IPS DF 6.9 (cell line): ENCODE measurements around the gene ARHGAP22.

Source experiments
- DNase-seq: peaks from one replicate; pipeline ENCODE4 v3.0.0-alpha.2; 2013; ENCODE audit warnings: low read depth, low spot score
- H3K27ac ChIP-seq: one replicate; pipeline ENCODE4 v1.5.1; 2013; ENCODE audit warnings: low read length, control low read depth
- H3K27me3 ChIP-seq: 2 replicates; pipeline ENCODE4 v1.6.1; 2013; ENCODE audit warnings: mild to moderate bottlenecking, low read length; ENCODE audit not compliant: control insufficient read depth, insufficient read depth
- H3K36me3 ChIP-seq: 2 replicates; pipeline ENCODE4 v1.6.1; 2013; ENCODE audit warnings: low read length; ENCODE audit not compliant: control insufficient read depth, insufficient read depth
- H3K4me1 ChIP-seq: 2 replicates; pipeline ENCODE4 v1.6.1; 2013; ENCODE audit warnings: low read length; ENCODE audit not compliant: control insufficient read depth, insufficient read depth
- H3K4me3 ChIP-seq: 2 replicates; pipeline ENCODE4 v1.5.1; 2013; ENCODE audit warnings: mild to moderate bottlenecking, low read length
- H3K9me3 ChIP-seq: 2 replicates; pipeline ENCODE4 v1.6.1; 2013; ENCODE audit warnings: low read length, inconsistent platforms; ENCODE audit not compliant: control insufficient read depth, insufficient read depth
- WGBS: extraction: QIAGEN DNeasy Blood & Tissue Kit; methylation state at CpG from one replicate; pipeline ENCODE4 v1.1.7; 2013; ENCODE audit warnings: mixed read lengths, missing lambda C conversion rate; ENCODE audit not compliant: insufficient read length, insufficient coverage; 5-methylcytosine and 5-hydroxymethylcytosine counted together

Gene ARHGAP22

GRCh38 chr10:48587101-48587500 is 17.8 kb downstream of the ARHGAP22 start:
- H3K36me3 ChIP-seq = no peaks in the 10 kb centered on the region
- no CpG with 5 or more reads among the region's 2 CpGs for WGBS
- no peak for DNase-seq

DNA sequence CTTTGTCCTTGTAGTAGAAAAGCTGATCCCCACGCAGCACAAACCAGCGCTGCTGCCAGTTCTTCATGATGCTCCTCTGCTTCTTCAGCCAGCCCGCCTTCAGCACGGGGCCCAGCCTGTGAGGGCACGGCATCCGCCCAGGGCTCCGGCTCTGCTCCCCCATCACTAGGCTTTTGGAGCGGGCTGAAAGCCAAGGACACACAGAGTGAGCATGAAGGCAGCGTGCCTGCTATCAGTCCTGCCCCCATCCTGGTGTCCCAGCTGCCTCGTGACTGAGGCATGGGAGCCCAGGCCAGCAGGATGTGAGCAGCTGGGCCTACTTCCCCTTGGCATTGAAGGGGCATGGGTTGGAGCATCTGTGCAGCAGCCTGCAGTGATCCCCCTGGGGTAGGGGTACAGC is 21.9 kb downstream of the ARHGAP22 start:
- no CpG with 5 or more reads among the region's 10 CpGs for WGBS
- no peaks in the 10 kb centered on the region for H3K4me1 ChIP-seq
- no peak overlapping the region for H3K4me3 ChIP-seq
- H3K27me3 ChIP-seq = no peaks in the 10 kb centered on the region
- no peak overlapping the region for H3K27ac ChIP-seq
- DNase-seq = no peak
- peaks cover 2% of the 10 kb centered on the region for H3K9me3 ChIP-seq
- no peaks in the 10 kb centered on the region for H3K36me3 ChIP-seq

More at GRCh38 chr10:48587101-48587500, 17.8 kb downstream of the ARHGAP22 start:
- no peak overlapping the region for H3K27ac ChIP-seq
- H3K4me1 ChIP-seq = no peaks in the 10 kb centered on the region
- H3K27me3 ChIP-seq = no peaks in the 10 kb centered on the region
- peaks cover 2% of the 10 kb centered on the region for H3K9me3 ChIP-seq
- no peak overlapping the region for H3K4me3 ChIP-seq

GRCh38 chr10:48580236-48580635 is 24.6 kb downstream of the ARHGAP22 start:
- no peak for DNase-seq
- H3K36me3 ChIP-seq = no peaks in the 10 kb centered on the region
- WGBS = no CpG with 5 or more reads among the region's 5 CpGs
- no peaks in the 10 kb centered on the region; the same call in 1 of the 2 replicates for H3K4me1 ChIP-seq
- no peaks in the 10 kb centered on the region for H3K27me3 ChIP-seq
- no peak overlapping the region for H3K4me3 ChIP-seq
- H3K9me3 ChIP-seq = no peaks in the 10 kb centered on the region; the same call in 1 of the 2 replicates
- no peak overlapping the region for H3K27ac ChIP-seq

- no peaks in the 10 kb centered on the region for H3K27me3 ChIP-seq
- no peaks in the 10 kb centered on the region for H3K36me3 ChIP-seq
- no peaks in the 10 kb centered on the region for H3K9me3 ChIP-seq
- no peaks in the 10 kb centered on the region; the same call in 1 of the 2 replicates for H3K4me1 ChIP-seq
- no peak overlapping the region for H3K27ac ChIP-seq
- no CpG with 5 or more reads among the region's 8 CpGs for whole genome bisulfite sequencing
- DNase-seq = no peak
- no peak overlapping the region for H3K4me3 ChIP-seq
Observed at GRCh38 chr10:48579251-48579960, 25.5 kb downstream of the ARHGAP22 start.

GRCh38 chr10:48577158-48577557 is 27.7 kb downstream of the ARHGAP22 start:
- H3K4me1 ChIP-seq = no peaks in the 10 kb centered on the region; the same call in 1 of the 2 replicates
- no peaks in the 10 kb centered on the region for H3K9me3 ChIP-seq
- H3K27ac ChIP-seq = no peak overlapping the region
- no CpG with 5 or more reads among the region's 5 CpGs for WGBS
- H3K4me3 ChIP-seq = no peak overlapping the region
- H3K36me3 ChIP-seq = no peaks in the 10 kb centered on the region
- DNase-seq = no peak
- no peaks in the 10 kb centered on the region for H3K27me3 ChIP-seq

DNA sequence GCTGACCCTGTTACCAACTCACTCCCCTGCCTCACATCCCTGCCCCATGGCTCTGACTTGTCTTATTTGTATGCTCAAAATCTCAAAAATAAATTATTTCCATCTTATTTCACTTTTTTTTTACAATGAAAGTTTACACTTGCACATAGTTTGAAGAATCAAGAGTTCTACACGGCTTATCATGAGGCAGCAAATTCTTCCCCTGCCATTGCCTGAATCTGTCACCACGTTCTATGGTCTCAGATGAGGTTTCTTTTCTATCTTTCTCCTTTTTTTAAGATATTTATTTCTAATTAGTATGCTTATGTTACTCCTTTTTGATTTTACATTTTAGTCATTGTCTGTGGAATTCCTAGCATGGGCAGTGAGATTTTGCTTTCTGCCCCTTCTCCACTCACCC is 28.4 kb downstream of the ARHGAP22 start:
- H3K27ac ChIP-seq = no peak overlapping the region
- no peaks in the 10 kb centered on the region; the same call in 1 of the 2 replicates for H3K4me1 ChIP-seq
- H3K27me3 ChIP-seq = no peaks in the 10 kb centered on the region
- no peaks in the 10 kb centered on the region for H3K9me3 ChIP-seq
- no peaks in the 10 kb centered on the region for H3K36me3 ChIP-seq
- no peak for DNase-seq
- no peak overlapping the region for H3K4me3 ChIP-seq
- WGBS = no CpG with 5 or more reads among the region's 2 CpGs

GRCh38 chr10:48575901-48576300 is 29.0 kb downstream of the ARHGAP22 start:
- Histone ChIP-seq H3K36me3 (no peaks in the 10 kb centered on the region), H3K27me3 (no peaks in the 10 kb centered on the region), H3K4me3 (no peak overlapping the region), H3K4me1 (no peaks in the 10 kb centered on the region; the same call in 1 of the 2 replicates), H3K27ac (no peak overlapping the region), H3K9me3 (no peaks in the 10 kb centered on the region)
- DNase-seq = no peak
- no CpG with 5 or more reads among the region's 4 CpGs for WGBS

- Histone ChIP-seq H3K27me3 (no peaks in the 10 kb centered on the region), H3K9me3 (no peaks in the 10 kb centered on the region), H3K36me3 (no peaks in the 10 kb centered on the region), H3K4me3 (no peak overlapping the region), H3K27ac (no peak overlapping the region), H3K4me1 (no peaks in the 10 kb centered on the region; the same call in 1 of the 2 replicates)
- no CpG with 5 or more reads among the region's 6 CpGs for WGBS
- no peak for DNase-seq
Observed at GRCh38 chr10:48574817-48575380, 30.0 kb downstream of the ARHGAP22 start.

DNA sequence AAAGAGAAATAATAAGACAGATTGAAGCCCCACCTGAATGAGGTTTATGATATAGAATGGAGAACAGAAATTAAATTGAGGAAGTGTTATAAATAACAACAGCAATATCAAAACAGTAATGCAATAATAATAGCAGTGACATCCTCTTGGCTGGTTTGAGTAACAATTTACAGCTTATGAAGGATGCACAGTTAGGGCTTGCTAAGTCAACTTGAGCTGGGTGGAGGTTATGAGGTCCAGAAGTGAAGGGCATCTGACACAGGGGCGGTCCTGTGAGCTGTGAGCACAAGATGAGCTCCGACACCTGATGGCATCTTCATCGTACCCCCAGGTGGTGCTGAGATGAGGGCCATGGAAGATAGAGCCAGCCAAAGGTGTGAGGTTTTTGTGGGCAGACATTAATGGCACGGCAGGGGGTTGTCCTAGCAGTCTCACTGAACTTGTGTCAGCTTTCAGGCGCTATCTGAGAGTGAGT is 30.5 kb downstream of the ARHGAP22 start:
- DNase-seq = no peak
- H3K9me3 ChIP-seq = no peaks in the 10 kb centered on the region
- no peaks in the 10 kb centered on the region for H3K36me3 ChIP-seq
- H3K27ac ChIP-seq = no peak overlapping the region
- no peak overlapping the region for H3K4me3 ChIP-seq
- no peaks in the 10 kb centered on the region for H3K27me3 ChIP-seq
- no CpG with 5 or more reads among the region's 5 CpGs for WGBS
- H3K4me1 ChIP-seq = no peaks in the 10 kb centered on the region; the same call in 1 of the 2 replicates

DNA sequence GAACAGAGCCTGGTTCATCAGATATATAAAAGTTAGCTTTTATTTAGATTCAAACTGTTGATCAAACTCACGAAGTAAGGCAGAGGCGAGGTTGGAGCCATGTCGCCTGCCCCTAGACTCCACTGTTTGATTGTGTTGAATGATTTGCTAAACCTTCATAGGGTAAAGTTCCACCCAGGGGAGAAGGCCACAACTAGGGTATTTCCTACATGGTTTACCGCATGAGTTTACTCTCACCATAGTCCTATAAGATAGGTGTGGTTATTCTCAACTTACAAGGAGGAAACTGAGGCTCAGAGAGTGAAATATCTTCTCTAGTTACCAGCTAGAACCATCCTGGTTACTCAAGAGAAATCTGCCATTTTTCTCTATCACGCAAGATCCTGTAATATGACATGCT is 31.8 kb downstream of the ARHGAP22 start:
- Histone ChIP-seq H3K27me3 (no peaks in the 10 kb centered on the region), H3K4me1 (no peaks in the 10 kb centered on the region; the same call in 1 of the 2 replicates), H3K9me3 (no peaks in the 10 kb centered on the region), H3K36me3 (no peaks in the 10 kb centered on the region), H3K27ac (no peak overlapping the region), H3K4me3 (no peak overlapping the region)
- DNase-seq = no peak
- WGBS = no CpG with 5 or more reads among the region's 5 CpGs
